HG03457 (cell line): ENCODE measurements around the gene CEP55.

Source experiments
- ATAC-seq: cut with Tn5 transposase; IDR thresholded peaks from one replicate; pipeline ENCODE4 v1.9.1; 2021; ENCODE audit warnings: moderate number of reproducible peaks; ENCODE audit not compliant: unreplicated experiment

The CEP55 gene

DNA sequence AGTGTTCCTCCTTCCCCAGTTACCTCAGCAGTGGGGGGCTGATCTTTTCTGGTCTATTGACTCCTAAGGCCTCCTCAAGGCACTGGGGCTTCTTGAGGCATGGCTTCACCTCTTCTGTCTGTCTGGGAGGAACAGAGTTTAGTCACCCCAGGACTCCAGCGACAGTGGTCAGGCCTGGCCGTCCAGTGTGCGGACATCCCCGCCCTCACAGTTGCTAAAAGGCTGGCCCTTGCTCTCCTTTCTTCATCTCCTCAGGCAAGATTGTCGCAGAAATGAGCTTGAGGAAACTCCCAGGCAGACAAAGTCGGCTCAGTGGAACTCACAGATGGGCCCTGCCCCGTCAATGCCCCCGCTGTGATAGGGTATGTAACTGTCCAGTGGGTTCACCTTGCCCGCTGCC lies 63.1 kb downstream of the CEP55 start:
- ATAC-seq: no peak

GRCh38 chr10:93560541-93560940 lies 64.1 kb downstream of the CEP55 start:
- ATAC-seq: no peak

DNA sequence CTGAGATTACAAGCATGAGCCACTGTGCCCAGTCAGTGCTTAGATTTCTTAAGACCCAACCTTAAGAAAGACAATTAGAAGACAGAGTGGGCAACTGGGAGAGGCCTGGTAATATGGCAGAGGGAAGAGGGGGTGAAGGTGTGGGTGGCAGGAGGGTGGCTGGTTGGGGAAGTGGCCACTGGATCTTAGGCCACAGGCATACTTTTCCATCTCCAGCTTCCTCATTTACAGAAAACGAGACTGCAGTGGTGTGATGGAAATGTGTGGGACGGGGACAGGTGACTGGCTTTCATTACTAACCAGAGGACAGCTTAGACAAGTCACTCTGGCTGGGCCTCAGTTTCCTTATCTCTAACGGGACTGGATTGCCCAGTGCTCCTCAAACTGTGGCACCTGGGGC lies 69.0 kb downstream of the CEP55 start:
- ATAC-seq: no peak

- ATAC-seq: no peak
Observed at GRCh38 chr10:93566435-93567276, 70.2 kb downstream of the CEP55 start, which contains the start of gene FFAR4. FFAR4 (plus strand) TSS chr10:93566665; CDS start chr10:93566721, 56 bp downstream.

DNA sequence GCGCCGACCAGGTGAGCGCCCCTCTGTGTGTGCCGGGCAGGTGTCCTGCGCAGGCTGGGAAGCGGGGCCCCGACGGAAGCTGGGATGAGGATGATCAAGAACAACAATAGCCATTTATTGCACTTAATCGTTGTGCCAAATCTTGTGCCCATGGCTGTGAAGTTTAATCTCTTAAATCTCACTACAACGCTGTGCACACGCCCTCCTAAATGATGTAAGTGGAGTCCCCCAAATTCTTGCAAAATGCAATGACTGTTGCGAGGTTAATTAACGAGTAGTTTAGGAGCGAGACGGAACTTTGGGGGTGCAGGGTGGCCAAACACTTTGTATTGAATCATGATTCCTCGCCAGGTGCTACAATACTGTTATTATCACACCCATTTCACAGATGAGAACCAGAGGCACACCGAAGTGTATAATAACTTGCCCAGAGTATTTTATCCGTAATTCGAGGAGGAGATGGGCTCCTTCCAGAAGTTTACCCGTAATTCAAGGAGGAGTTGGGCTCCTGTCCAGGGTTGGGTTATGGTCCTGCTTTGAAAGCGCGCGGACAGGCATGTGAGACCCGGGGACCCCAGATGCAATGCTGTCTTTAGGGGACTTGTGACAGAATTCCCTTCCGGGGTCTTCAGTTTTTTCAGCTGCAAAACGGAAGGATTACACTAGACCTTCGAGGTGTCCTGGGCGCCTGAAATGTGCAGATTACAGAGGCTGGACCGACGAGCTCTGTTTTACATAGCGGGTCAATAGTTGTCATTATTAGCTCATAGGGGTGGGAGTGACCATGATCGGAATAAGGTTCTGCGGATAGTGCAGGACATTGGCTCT lies 71.1 kb downstream of the CEP55 start:
- no peak for ATAC-seq

GRCh38 chr10:93568105-93568390 lies 71.6 kb downstream of the CEP55 start:
- no peak for ATAC-seq

- ATAC-seq: no peak
Observed at GRCh38 chr10:93570383-93570782, 74.0 kb downstream of the CEP55 start.

DNA sequence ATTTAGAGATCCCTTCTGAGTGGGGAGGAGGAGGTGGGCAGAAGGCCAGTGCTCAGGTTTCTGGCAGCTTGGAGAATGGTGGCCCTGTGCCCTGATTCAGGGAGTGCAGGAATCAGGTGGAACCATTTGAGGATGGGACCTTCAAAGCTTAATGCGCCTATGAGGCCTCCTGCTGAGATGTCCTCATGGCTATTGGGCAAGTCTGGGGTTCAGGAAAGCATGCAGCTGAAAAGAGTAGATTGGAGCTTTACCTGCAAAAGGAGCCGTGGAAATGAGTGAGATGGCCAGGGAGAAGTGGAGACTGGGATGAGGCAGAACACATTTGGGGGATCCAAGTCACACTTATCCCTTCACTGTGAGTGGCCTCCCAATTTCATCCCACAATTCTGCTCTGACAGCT lies 76.2 kb downstream of the CEP55 start:
- ATAC-seq: no peak

DNA sequence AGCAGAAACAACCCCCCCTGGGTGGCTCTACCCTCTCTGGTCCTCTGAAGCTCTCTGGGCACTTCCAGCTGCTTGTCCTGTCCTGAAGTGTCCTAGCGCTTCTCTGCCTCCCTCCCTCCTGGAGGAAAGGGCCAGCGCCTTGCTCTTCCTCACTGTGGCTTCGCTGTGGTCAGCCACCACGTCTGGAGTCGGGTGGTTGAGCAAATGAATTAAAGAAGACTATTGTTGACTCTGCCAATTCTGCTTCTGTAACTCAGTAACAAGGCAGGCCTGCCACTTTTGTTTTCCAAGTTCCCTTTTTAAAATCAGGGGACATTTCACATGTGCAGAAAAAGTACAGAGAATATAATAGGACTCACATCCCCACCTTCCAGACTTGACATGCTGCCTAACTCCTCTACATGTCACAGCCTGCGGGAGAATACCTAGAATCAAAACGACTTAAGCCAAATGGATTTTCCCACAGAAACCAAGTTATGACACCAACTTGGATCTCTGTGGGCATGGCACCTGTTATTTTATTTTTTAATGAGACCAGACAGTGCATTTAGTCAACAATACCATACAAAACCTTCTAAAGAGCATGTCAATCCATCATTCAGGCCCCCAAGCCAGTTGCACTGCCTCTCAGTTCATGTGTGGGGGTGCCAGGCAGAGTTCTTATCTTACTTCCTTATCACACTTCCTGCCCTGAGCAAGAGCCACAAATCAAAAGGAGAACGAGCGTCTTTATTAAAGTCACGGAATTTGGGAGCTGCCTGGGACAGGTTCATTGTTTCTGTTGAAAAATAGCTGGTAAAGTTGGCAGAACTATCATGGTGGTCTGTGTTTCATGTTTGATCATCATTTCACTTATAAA lies 76.9 kb downstream of the CEP55 start:
- ATAC-seq: no peak

DNA sequence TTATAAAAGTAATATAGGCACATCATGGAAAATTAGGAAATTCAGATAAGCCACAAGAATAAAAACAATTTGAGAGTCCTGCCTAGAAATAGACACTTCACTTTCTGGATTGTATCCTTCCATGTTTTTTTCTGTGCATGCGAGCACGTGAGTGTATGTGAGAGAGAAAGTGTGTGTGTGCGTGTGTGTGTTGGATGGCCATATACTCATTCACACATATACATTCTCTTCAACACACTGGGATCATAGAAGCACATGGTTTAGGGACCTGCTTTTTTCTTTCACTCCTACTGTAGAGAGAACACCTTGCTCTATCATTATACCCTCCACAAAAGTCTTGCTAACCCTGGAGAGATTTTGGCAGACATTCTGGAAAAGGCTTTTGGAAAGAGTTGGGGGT lies 77.5 kb downstream of the CEP55 start:
- ATAC-seq: no peak

GRCh38 chr10:93576888-93577287 lies 80.5 kb downstream of the CEP55 start:
- no peak for ATAC-seq

DNA sequence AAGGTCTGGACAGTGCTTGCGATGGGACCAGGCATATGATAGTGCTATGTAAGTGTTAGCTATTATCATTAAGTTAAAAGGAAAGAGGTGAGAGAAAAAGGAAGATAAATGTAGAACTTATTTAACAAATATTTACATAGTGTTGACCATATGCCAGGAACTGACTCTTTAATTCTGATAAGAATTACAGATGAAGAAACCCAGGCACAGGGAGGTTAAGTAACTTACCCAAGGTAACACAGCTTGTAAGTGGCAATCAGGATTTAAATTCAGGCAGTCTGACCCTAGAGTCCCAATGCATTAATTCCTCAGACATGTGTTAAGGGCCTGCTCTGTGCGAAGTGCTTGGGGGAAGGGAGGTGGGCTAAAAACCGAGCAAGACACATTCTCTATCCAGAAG lies 81.2 kb downstream of the CEP55 start:
- ATAC-seq: no peak
